DOHH2 (cell line): ENCODE data around the gene HES2.
"Not testable (repeated sequence)": the region's sequence is repeated elsewhere in the genome, so short reads cannot be mapped to it uniquely, and the experiment has no call there.

Source experiments
- H3F3A ChIP-seq: fragments of 200-600 bp; sonication (generic), shearing (Covaris generic); 2 replicates; pipeline ENCODE4 v1.6.0; 2016; ENCODE audit warnings: antibody characterized with exemption, mild to moderate bottlenecking; ENCODE audit not compliant: control insufficient read depth, insufficient read depth
- H3K27ac ChIP-seq: fragments of 200-600 bp; sonication (generic); 2 replicates; pipeline ENCODE4 v1.5.1; 2014; ENCODE audit warnings: low read depth, mild to moderate bottlenecking, low read length, moderate library complexity
- H3K27me3 ChIP-seq: fragments of 200-600 bp; sonication (generic); 2 replicates; pipeline ENCODE4 v1.6.1; 2014; ENCODE audit warnings: mild to moderate bottlenecking, low read length, mixed read lengths; ENCODE audit not compliant: control insufficient read depth
- H3K36me3 ChIP-seq: fragments of 200-600 bp; sonication (generic); 2 replicates; pipeline ENCODE4 v1.6.1; 2014; ENCODE audit warnings: mild to moderate bottlenecking, low read length, moderate library complexity, mixed read lengths; ENCODE audit not compliant: control insufficient read depth
- H3K4me1 ChIP-seq: fragments of 200-600 bp; sonication (generic); 2 replicates; pipeline ENCODE4 v1.6.1; 2014; ENCODE audit warnings: mild to moderate bottlenecking, low read length, mixed read lengths; ENCODE audit not compliant: control insufficient read depth
- H3K4me2 ChIP-seq: fragments of 200-600 bp; sonication (generic); 2 replicates; pipeline ENCODE4 v1.6.0; 2014; ENCODE audit warnings: mild to moderate bottlenecking, low read length, moderate library complexity
- H3K4me3 ChIP-seq: fragments of 200-600 bp; sonication (generic); 2 replicates; pipeline ENCODE4 v1.5.1; 2014; ENCODE audit warnings: mild to moderate bottlenecking, low read length, mixed read lengths
- H3K79me2 ChIP-seq: fragments of 200-600 bp; sonication (generic); 2 replicates; pipeline ENCODE4 v1.6.1; 2014; ENCODE audit warnings: mild to moderate bottlenecking, low read length, mixed read lengths; ENCODE audit not compliant: control insufficient read depth
- H3K9me2 ChIP-seq: fragments of 200-600 bp; sonication (generic); replicated peaks from 2 replicates; pipeline ENCODE4 v1.6.1; 2014; ENCODE audit warnings: mild to moderate bottlenecking, low read length, mixed read lengths; ENCODE audit not compliant: control insufficient read depth
- H3K9me3 ChIP-seq: fragments of 200-600 bp; sonication (generic); 2 replicates; pipeline ENCODE4 v1.6.1; 2014; ENCODE audit warnings: antibody characterized with exemption, low read length, mixed read lengths; ENCODE audit not compliant: control insufficient read depth, insufficient read depth
- H4K20me1 ChIP-seq: fragments of 200-600 bp; sonication (generic); 2 replicates; pipeline ENCODE4 v1.6.0; 2014; ENCODE audit warnings: low read depth, mild to moderate bottlenecking, antibody characterized with exemption, low read length, moderate library complexity; ENCODE audit not compliant: control insufficient read depth, insufficient read depth
- EZH2phosphoT487 ChIP-seq: fragments of 200-600 bp; sonication (generic); IDR thresholded peaks from 2 replicates; pipeline ENCODE4 v1.6.1; 2017; ENCODE audit warnings: borderline replicate concordance, mild to moderate bottlenecking, antibody characterized with exemption, low read length, moderate library complexity, mixed read lengths
- TF ChIP-seq, protein P1 (sequence below): fragments of 200-600 bp; sonication (generic); IDR thresholded peaks from one replicate; pipeline ENCODE4 v1.5.1; 2014; ENCODE audit warnings: antibody characterized with exemption, mild to moderate bottlenecking, low read depth, low read length; ENCODE audit not compliant: poor library complexity, severe bottlenecking

Gene HES2

DNA sequence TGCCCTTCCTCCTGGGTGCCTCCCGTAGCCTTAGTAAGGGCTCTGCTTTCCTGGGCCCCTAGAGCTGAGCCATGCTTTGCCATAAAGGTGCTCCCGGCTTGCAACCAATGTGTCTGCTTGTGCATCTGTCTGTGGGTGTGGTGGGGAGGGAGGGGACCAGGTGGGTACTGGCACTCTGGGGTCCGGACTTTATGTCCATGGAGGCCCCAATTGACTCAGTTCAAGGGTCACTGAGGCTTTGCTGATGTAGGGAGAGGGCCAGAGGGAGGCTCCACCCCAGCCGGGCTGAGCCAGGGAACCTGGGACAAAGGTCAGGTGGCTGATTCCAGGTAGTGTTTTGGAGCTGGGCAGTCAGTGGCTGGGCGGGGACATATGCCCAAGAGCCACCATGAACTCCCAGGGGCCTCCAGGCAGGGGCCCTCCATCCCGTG, 31.2 kb upstream of the HES2 start:
- Histone ChIP-seq H3K27ac (no peak overlapping the region), H3K4me3 (no peak overlapping the region), H3K9me3 (no peaks in the 10 kb centered on the region), H3K4me1 (peaks cover 13% of the 10 kb centered on the region), H3K27me3 (peaks cover 36% of the 10 kb centered on the region), H4K20me1 (no peaks in the 10 kb centered on the region), H3K79me2 (no peaks in the 10 kb centered on the region), H3K36me3 (no peaks in the 10 kb centered on the region), H3K9me2 (no peaks in the 10 kb centered on the region), H3K4me2 (no peak overlapping the region), H3F3A (no peaks in the 10 kb centered on the region)
- TF ChIP-seq, protein P1, sequence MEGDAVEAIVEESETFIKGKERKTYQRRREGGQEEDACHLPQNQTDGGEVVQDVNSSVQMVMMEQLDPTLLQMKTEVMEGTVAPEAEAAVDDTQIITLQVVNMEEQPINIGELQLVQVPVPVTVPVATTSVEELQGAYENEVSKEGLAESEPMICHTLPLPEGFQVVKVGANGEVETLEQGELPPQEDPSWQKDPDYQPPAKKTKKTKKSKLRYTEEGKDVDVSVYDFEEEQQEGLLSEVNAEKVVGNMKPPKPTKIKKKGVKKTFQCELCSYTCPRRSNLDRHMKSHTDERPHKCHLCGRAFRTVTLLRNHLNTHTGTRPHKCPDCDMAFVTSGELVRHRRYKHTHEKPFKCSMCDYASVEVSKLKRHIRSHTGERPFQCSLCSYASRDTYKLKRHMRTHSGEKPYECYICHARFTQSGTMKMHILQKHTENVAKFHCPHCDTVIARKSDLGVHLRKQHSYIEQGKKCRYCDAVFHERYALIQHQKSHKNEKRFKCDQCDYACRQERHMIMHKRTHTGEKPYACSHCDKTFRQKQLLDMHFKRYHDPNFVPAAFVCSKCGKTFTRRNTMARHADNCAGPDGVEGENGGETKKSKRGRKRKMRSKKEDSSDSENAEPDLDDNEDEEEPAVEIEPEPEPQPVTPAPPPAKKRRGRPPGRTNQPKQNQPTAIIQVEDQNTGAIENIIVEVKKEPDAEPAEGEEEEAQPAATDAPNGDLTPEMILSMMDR, result no peak
- TF ChIP-seq EZH2phosphoT487, result no peak

- H3K27me3 ChIP-seq, result peaks cover 36% of the 10 kb centered on the region
- H3K4me3 ChIP-seq, H3K9me3 ChIP-seq, H4K20me1 ChIP-seq, H3F3A ChIP-seq, H3K4me2 ChIP-seq, H3K9me2 ChIP-seq, H3K36me3 ChIP-seq, H3K27ac ChIP-seq, H3K79me2 ChIP-seq: not testable (repeated sequence)
- peaks cover 13% of the 10 kb centered on the region for H3K4me1 ChIP-seq
These were observed 30.8 kb upstream of the HES2 start for GRCh38 chr1:6450486-6450885.

DNA sequence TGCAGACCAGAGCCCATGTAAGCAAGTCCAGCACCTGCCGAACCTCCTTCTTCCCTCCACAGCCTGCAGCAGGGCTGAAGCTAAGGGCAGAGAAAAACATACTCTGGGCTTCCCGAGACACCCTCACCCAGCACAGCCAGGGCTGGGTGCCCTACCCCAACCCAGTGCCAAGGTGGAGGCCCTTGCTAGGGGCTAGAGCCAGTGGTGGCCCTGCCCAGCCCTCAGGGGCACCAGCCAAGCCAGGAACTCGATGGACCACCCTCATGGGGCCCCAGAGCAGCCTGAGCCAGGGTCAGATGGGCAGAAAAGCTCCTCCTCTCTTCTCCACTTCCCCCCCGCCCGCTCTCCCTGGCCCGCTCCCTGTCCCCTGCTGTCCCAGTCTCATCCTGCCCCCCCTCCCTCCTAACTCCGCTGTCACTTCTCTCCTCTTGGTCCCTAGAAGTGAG, 30.3 kb upstream of the HES2 start:
- Histone ChIP-seq H3K9me2 (no peaks in the 10 kb centered on the region), H3K79me2 (no peaks in the 10 kb centered on the region), H3K27me3 (peaks cover 36% of the 10 kb centered on the region), H4K20me1 (no peaks in the 10 kb centered on the region), H3K9me3 (no peaks in the 10 kb centered on the region), H3K4me1 (peaks cover 13% of the 10 kb centered on the region), H3F3A (no peaks in the 10 kb centered on the region), H3K36me3 (no peaks in the 10 kb centered on the region), H3K4me3 (no peak overlapping the region), H3K27ac (no peak overlapping the region), H3K4me2 (no peak overlapping the region)
- TF ChIP-seq, protein P1, result no peak

GRCh38 chr1:6448749-6449631, 29.3 kb upstream of the HES2 start:
- H3K27me3 ChIP-seq, result peaks cover 39% of the 10 kb centered on the region
- H3K79me2 ChIP-seq, result no peaks in the 10 kb centered on the region
- H3K4me3 ChIP-seq, result no peak overlapping the region
- no peaks in the 10 kb centered on the region for H3F3A ChIP-seq
- peaks cover 13% of the 10 kb centered on the region for H3K4me1 ChIP-seq
- H3K9me3 ChIP-seq, result no peaks in the 10 kb centered on the region
- H3K9me2 ChIP-seq, result no peaks in the 10 kb centered on the region
- H3K4me2 ChIP-seq, result no peak overlapping the region
- H3K36me3 ChIP-seq, result no peaks in the 10 kb centered on the region
- no peak for TF ChIP-seq EZH2phosphoT487
- TF ChIP-seq, protein P1, result no peak
- peaks cover 4% of the 10 kb centered on the region; the same call in 1 of the 2 replicates for H4K20me1 ChIP-seq
- no peak overlapping the region for H3K27ac ChIP-seq
